HL-60 (cell line): ENCODE measurements around the gene RTF2.

Experiments
- CTCF ChIP-seq: IDR thresholded peaks from one replicate; pipeline ENCODE4 v1.5.1; 2011; ENCODE audit warnings: low read length, control low read depth, inconsistent platforms; ENCODE audit not compliant: insufficient read depth
- GABPA ChIP-seq: IDR thresholded peaks from 2 replicates; pipeline ENCODE4 v1.6.1; 2012; ENCODE audit warnings: low read depth
- POLR2AphosphoS5 ChIP-seq: IDR thresholded peaks from 2 replicates; pipeline ENCODE4 v1.6.1; 2012; ENCODE audit warnings: low read depth
- REST ChIP-seq: IDR thresholded peaks from 2 replicates; pipeline ENCODE4 v1.6.1; 2012; ENCODE audit warnings: low read depth; ENCODE audit not compliant: insufficient replicate concordance

DNA sequence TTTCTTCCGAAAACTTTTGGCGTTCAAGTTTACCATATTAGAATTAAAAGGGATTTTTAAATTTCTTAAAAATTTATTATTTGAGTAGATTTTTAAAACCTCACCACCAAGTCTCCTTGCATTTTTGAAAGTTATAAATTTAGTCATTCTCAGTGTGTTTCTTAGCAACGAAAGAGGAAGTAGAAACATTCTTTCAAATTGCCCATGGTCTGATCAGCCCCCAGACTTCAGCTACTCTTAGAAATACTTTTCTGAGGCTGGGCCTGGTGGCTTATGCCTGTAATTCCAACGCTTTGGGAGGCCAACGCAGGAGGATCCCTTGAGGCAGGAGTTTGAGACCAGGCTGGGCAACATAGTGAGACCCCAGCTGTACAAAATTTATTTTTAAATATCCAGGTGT is 15.1 kb upstream of the RTF2 start:
- no peak for TF ChIP-seq CTCF
- TF ChIP-seq POLR2AphosphoS5, result no peak
- TF ChIP-seq REST, result no peak
- TF ChIP-seq GABPA, result no peak
